GM21390 (cell line): ENCODE measurements around the gene CRAT.
A peak's percentile ranks its signal among the peaks of the same experiment; 100 is the strongest.

Experiments
- ATAC-seq: cut with Tn5 transposase; IDR thresholded peaks from one replicate; pipeline ENCODE4 v1.9.1; 2021; ENCODE audit not compliant: unreplicated experiment

Gene CRAT

DNA sequence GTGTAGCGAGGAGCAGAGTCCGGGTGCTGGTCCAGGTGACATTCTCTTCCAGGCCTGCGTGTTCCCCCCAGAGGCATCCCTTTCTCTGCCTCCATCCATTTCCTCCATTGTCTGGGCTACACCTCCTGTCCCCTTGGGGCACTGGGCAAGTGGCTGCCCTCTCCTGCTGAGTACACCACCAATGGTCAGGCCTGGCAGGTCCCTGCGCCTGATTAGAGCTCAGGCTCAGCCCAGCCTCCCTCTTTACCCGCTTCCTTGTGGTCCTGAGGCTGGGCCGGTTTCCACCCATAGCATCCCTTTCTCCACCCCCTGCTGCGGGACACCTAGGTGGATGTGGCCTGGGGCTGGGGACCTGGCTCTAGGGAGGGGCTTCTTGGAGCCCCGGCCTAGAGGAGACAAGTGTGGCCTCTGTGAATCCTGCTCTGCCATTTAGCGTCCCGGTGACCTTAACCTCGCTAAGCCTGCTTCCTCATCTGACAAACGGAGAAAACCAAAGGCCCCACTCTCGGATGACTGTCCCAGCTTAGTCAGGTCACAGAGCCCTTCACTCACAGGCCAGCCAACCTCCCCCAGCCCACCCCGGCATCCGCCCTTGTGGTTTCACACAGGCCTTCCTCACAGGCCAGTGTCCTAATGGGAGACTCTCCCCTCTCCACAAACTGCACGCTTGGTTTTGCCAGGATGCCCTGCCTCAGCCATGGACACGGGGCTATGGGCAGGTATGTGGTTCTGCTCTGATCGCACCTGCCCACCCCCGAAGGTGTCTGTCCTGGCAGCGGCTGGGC, 16.8 kb downstream of the CRAT start:
- ATAC-seq: no peak

DNA sequence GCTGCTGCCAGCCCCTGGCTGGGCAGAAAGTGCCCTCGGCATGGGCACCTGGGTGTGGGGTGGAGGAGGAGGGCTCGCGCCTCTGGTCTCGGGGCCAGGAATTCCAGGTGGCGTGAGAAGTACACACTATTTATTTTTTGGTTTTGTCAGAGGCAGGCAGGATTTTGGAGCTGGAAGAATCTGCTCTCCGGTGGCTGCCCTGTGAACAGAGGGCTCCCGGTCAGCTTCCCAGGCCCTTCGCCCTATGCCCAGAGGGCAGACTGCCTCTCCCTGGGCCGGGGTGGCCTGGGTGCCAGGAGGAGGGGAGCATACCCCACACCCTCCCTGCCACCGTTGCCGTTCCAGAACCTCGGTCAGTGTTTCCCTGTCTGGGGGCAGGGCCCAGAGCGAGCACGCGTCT, 21.3 kb downstream of the CRAT start:
- no peak for ATAC-seq

DNA sequence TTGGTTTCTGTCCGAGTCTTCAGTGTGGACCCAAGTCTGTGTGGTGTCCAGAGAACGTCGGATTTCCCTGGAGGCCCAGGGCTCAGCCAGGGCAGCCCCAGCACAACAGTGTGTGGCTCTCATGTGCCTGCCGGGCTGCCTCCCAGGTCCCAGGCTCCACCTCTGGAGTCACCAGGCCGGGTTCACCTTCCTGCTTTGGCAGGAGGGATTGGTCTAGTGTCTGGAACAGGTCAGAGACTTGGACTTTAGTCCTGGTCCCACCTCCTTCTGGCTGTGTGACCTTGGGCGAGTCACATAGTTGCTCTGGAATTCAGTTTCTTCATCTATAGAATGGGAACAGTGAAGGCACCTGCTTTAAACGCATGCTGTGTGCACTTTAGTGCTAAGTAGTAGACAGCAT, 26.5 kb downstream of the CRAT start:
- no peak for ATAC-seq

DNA sequence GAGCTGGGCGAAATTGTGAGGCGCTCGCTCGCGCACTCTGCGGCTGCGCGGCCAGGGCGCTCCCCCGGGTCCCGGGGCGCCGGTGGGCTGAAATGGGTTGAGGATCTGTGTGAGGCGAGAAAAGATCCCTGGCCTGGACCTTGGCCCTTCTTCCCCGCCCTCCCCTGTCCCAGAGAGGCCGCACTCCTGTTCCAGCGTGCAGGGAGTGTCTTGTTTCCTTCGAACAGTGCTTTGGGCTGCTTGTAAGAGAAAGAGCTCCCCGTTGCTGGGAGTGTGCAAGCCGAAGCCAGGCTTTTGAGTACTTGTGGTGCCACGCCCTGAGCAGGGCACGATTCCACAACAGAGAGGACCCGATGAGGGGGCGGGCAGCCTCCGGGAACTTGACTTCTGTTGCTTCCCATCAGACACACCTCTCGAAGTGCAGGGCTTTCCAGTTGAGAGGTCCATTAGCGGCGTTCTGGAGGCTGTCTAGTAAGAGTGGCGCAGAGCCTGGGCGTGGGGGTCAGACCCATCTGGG, 29.1 kb downstream of the CRAT start:
- no peak for ATAC-seq

DNA sequence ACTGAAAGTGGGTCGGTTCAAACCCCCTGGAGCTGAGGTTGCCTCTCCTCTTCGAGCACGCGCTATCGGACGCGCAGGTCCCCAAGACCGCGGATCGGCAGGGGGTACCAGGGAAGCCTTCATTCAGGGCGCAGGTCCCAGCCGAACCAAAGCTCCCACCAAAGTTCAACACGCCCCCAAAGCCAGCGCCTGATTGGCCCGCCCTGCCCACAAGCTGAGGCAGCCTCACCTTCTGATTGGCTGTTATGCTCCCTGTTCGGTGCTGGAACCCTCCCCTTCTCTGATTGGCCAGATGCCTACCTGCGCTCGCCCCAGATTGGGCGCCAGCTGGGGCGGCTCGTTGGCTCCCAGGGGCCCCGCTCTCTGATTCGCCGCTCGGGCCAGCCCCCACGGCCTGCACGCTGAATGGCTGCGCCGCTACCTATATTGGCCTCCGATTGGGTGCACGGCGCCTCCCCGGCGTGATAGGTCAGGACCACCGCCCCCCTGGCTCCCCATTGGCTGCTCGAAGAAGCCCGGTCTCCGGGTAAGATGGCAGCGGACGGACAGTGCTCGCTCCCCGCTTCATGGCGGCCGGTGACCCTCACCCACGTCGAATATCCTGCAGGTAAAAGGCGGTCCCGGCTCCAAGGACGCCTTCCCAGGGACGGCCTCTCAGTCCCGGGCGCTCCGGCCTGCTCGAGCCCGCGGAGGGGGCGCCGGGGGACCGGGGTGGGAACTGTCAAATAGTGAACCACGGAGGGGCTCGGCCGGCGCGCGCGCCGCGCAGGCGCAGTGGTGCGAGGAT, 29.8 kb downstream of the CRAT start, which contains the start of gene DOLPP1:
DOLPP1 (plus strand) TSS at position 511 of the 787 bp plus-strand sequence; CDS start at position 532, 21 bp downstream.
- ATAC-seq: peak; percentile 90

DNA sequence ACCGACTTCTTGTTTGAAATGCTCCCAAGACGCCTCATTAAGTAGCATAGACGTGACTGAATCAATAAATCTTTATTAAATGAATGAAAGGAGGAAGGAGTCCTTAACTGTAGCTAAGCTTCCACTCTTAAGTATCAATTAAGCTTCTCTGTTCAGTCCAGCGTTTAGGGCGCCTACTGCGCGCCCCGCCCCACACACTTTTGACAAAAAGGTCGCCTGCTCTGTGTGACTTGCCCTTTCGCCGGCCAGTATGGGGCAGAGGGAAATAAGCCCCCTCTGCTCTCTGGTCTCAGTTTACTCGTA, 30.3 kb downstream of the CRAT start:
- no peak for ATAC-seq

DNA sequence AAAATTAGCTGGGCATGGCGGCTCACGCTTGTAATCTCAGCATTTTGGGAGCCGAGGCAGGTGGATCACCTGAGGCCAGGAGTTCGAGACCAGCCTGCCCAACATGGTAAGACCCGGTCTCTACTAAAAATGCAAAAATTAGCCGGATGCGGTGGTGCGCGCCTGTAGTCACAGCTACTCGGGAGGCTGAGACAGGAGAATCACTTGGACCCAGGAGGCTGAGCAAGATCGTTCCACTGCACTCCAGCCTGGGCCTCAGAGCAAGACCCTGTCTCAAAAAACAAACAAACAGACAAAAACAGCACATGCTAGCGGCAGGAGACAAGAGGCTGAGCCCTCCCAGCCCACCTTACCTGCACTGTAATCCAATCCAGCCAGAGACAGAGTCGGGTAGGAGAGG, 30.8 kb downstream of the CRAT start:
- no peak for ATAC-seq

DNA sequence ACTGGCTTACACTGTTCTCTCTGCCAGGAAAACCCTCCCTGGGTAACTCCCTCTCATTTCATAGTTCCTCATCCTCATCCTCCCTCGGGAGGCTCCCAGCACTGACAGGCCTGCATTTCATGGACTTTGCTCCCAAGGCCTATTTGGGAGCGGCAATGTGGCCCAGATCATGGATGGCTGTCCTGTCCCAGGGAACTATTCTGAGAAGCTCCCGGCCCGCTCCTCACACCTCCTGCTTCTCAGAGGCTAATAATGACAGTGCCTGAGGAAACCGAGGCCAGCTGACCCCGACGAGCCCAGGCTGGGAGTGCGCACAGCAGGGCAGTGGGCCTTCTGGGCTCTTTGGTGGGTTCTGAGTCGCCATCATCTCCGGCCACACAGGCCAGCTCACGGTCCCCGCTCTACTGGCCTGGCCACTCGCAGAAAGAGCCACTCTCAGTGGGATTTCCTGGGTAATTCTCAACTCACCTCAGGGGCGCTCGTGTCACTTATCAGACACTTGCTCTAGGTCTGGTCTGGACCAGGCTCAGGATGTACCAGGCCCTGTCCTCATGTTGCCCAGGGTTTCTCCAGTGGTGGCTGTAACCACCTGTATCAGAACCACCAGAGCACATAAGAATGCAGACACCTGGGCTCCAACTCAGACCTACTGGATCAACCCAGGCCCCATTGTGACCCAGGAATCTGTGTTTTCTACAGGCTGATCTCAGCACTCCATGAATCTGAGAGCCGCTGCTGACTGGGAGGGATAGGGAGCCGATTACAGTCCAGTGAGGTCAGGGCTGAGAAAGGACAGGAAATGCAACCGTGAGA, 31.7 kb downstream of the CRAT start:
- ATAC-seq: no peak

DNA sequence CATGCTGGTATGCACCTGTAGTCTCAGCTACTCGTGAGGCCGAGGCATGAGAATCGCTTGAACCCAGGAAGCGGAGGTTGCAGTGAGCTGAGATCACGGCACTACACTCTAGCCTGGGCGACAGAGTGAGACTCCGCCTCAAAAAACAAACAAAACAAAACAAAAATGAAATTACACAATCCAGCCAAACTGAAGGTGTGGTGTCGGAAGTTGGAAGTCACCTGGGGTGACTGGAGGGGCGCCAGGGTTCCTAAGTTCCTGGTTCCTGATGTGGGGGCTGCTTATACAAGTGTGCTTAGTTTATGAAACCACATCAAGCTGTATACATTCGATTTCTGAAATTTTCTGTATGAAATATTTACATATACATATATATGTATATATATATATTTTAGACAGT, 33.4 kb downstream of the CRAT start:
- ATAC-seq: no peak

DNA sequence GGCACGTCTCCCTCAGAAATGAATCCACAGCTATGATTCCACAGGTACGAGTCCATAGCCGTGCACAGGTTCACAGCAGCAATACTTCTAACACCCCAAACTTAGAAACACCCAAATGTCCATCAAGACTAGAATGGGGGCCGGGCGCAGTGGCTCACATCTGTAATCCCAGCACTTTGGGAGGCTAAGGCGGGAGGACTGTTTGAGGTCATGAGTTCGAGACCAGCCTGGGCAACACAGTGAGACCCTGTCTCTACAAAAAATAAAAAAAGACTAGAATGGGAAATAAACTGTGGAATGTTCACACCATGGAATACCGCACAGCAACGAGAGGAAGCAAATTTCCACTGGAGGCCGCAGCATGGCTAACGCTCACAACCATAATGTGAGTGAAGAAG, 34.0 kb downstream of the CRAT start:
- no peak for ATAC-seq

DNA sequence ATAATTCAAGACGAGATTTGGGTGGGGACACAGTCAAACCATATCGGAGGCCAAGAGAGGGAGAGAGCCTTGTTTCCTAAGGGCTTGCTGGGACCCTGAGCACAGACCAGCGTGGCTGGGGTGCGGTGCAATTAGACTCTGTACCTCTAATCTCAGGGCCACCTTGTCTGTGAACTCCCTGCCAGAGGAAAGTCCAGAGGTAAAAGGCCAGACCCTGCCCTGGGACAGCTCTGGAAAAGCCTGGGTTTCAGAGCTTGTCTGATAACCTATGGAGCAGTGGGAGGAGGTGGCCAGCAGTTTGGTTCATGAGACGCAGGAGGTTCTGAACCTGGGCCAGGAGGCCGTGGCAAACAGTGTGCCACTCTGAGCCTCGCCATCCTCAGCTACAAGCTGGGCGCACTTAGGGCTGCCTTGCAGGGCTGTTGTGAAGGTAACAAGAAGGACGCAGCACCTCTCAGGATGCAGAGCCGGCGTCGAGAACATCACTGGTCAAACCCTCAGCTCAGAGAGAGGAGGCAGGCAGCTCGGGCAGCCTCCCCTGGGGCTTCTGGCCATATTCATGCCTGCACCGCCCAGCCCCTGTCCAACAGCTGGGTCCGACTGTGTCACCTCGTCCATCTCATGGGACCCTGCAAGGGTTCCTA, 34.5 kb downstream of the CRAT start:
- ATAC-seq: no peak

DNA sequence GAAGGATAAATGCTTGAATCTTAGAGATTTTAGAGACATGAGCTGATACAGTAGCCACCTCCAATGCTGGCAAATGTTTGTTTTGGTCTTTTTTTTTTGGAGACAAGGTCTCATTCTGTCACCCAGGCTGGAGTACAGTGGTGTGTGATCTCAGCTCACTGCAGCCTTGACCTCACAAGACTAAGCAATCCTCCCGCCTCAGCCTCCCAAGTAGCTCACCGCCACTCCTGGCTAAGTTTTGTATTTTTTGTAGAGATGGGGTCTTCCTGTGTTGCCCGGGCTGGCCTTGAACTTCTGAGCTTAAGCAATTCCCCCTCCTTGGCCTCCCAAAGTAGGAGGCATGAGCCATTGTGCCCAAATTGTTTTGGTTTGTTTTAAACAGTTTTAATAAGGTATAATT, 36.5 kb downstream of the CRAT start:
- no peak for ATAC-seq

DNA sequence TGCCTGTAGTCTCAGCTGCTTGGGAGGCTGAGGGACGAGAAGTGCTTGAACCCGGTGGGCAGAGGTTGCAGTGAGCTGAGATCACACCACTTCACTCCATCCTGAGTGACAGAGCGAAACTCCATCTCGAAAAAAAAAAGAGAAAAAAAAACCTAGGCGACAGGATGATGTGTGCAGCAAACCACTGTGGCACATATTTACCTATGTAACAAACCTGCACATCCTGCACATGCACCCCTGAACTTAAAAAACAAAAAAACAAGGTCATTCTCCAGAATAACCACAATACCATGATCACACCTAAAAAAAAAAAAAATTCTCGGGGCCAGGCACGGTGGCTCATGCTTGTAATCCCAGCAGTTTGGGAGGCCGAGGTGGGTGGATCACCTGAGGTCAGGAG, 37.2 kb downstream of the CRAT start:
- no peak for ATAC-seq

DNA sequence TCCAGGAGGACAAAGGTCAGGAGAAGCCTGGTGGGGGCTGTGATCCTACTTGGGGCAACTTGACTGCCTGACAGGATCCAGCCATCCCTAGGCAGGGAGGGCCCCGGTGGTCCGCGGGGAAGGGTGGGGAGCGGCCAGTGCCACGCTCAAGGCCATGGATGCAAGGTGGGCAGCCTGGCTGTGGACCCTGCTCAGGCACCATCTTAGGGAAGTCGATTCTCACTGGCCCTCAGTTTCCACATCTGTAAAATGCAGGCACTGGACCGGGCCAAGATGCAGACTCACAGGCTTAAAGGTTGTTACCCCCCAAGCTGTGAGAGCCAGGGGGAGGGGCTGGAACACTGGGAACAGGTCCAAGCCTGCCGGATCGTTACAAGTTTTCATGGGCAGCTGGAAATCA, 38.4 kb downstream of the CRAT start:
- ATAC-seq: no peak

DNA sequence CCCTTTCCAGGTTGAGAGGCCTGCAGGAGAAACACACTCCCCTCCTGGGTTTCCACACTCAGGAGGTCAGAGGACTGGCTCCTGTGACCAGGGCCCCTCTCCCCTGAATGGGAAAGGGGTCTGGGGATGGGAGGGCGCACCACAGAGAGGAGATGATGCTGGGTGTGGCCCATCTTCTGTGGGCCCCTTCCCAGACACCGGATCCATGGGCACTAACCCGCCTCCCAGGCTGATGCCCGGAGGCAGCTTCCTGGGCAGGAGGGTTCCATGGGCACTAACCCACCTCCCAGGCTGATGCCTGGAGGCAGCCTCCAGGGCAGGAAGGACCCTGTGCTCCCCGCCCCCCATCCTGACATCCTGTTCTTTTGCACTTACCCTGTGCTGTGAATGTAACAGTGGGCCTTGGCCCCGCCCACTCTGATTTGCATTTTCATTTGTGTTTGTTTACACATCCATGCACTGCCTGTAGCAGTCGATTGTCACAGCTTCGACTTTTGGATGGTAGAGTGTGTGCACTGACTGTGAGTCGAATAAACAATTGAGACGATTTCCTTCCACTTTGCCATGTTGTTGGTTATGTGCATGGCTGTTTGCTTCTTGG, 39.0 kb downstream of the CRAT start:
- ATAC-seq: no peak

DNA sequence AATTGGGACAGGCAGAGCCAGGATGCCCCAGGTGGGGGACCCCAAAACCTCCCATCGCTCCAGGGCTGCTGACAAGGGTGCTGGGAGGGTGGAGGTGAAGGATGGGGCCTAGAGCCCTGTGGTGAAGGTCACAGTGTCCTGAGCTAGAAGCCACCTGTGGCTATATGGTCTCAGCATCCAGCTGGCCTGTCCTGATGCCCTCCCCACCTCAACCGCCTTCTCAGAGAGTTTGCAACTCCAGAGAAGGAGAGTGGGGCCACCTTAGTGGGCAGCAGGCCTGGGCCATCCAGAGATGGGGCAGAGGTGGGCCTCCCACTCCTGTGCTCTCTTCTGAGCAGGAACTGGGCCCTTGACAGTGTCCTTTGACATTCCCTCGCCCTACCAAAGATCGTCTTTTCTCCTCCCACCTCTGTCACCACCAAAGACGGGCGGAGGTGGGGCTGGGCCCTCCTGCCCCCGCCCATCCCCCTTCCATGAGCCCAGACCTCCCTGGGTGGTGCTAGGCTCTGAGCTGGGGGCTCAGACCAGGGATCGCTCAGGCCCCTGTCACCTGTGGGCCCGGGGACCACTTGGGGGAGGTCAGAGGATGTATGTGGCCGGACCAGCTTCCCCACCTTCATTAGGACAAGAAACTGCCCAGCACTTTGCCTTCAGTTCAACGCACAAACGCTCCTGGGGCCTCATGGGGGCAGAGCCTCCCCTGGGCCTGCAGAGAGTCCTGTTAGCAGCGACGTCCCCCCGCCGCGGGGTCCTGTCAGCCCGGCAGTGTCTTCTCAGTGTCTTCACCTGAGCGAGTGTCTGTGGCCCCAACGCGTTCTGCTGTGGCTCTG, 39.7 kb downstream of the CRAT start:
- no peak for ATAC-seq

DNA sequence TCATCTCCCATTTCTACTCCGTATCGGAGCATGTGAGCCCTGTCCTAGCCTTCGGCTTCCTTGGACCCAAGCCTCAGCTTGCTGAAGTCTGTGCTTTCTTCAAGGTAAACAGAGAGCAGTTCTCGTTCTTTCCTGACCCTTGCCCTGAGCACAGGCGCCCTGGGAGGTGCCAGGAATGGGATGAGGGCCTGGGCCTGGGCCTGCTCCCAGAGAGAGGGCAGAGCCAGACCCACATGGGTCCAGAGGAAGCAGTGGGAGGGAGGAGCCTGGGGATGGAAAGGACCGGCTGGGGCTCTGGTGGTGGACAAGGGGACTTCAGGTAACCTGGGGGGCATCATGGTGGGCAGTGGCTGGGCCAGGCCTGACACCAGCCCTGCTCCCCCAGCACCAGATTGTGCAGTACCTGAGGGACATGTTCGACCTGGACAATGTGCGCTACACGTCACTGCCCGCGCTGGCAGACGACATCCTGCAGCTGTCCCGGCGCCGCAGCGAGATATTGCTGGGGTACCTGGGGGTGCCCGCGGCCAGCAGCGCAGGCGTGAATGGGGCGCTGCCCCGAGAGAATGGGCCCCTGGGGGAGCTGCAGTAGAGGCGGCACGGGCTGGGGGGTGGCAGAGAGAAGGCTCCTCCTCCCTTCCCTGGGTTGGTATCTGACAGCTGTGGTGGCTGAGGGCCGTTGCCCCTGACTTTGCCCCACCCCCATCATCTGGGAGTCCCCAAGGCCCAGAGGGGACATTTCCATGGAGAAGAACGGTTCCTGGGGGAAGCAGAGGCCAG, 40.5 kb downstream of the CRAT start:
- ATAC-seq: no peak

DNA sequence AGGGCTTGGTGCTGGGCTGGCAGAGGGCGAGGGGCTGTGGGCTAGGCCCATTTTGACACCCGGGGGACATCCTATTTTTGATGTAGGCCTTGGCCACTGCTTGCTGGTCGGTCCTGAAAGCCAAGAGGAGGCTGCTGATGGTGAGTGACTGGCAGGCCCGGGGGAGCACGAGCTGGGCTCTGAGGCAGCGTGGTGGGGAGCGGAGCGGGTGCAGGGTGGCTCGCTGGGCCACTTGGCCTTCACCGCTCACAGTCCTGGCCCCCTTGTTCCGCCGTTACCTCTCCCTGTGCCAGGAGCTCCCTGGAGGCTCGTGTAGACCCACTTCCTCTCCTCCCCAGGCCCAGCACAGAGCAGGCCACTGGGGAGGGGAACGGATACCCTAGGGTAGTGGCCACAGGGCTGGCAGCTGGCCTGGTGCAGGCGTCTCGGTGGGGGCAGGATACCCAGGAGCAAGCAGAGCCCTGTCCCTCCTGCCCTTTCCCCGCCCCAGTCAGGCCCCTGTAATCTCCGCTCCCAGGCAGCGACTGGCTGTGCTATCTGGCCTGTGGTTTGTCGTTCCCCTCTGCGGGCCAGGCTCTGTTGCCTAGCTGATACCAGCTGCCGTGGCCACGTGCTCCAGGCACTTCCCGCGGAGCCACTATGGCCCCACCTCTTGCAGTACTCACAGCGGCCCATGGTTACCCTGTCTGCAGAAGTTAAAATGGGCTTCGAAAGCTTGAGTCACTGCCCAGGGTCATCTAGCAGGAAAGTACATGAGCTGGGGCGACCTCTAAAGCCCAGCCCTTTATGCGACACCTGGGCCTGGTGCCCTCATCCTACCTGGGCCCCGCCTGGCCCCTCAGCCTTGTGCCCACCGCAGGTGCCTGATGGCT, 41.4 kb downstream of the CRAT start:
- peak; percentile 67 for ATAC-seq
